HCT116 (cell line): ENCODE data around the gene LMLN. TPM values are rescaled to one million over a fixed set of nuclear protein-coding genes. Genes with fewer than 3 reads are reported as not detected.

Experiments used
- ATAC-seq: fragments of 200-7000 bp; cut with Tn5 transposase; 2 replicates; pipeline ENCODE4 v1.9.1; 2020; ENCODE audit warnings: mild to moderate bottlenecking, moderate library complexity
- BruUV-seq: library from RNA; stranded (reverse); fragments of 400-500 nt; replicated peaks from 2 replicates; lab custom pipeline; 2021; lab: Mats Ljungman, UMichigan
- CTCF ChIA-PET: fragments of 300-600 bp; sonication (Branson Sonifier 250); formaldehyde crosslinking; loops from one replicate; lab custom pipeline; 2021; ENCODE audit warnings: antibody characterized with exemption; lab: Charles Lee
- POLR2A ChIA-PET: fragments of 300-600, 350-600 bp; sonication (Branson Sonifier 250); formaldehyde crosslinking; loops from one replicate; lab custom pipeline; 2021; ENCODE audit warnings: antibody characterized with exemption; lab: Charles Lee
- RAD21 ChIA-PET, 2 experiments: fragments of 300-600 bp; sonication (Branson Sonifier 250); formaldehyde crosslinking; loops; one replicate each; lab custom pipeline; 2023; ENCODE audit warnings: low total read pairs in 2 of 2; ENCODE audit not compliant: uncharacterized antibody in 2 of 2, unreplicated experiment in 2 of 2, low non-redundant PET in 1 of 2; lab: Charles Lee
- DNase-seq: peaks from one replicate; pipeline ENCODE4 v3.0.0-alpha.2; 2010; ENCODE audit warnings: low read depth, low spot score
- H2AFZ ChIP-seq: fragments of 200-600 bp; shearing (Covaris generic), sonication (generic); 2 replicates; pipeline ENCODE4 v1.6.1; 2017; ENCODE audit warnings: low read depth, mixed run types, mixed read lengths, antibody characterized with exemption, low read length; ENCODE audit not compliant: poor library complexity, severe bottlenecking
- H3K27ac ChIP-seq: 2 replicates; pipeline ENCODE4 v1.5.1; 2012; ENCODE audit warnings: low read depth, low read length
- H3K27me3 ChIP-seq: fragments of 200-600 bp; sonication (generic); 2 replicates; pipeline ENCODE4 v1.6.1; 2016; ENCODE audit warnings: mixed run types, low read length, mixed read lengths; ENCODE audit not compliant: insufficient read depth
- H3K36me3 ChIP-seq, 2 experiments: fragments of 200-500 bp in 1 of 2; fragments of 200-600 bp in 1 of 2; sonication (Bioruptor generic) in 1 of 2; sonication (generic) in 1 of 2; 2 replicates each; pipeline versions ENCODE4 v1.5.1 to v1.6.1; 2014 to 2016; ENCODE audit warnings: low read length in 2 of 2, inconsistent platforms in 1 of 2, mixed read lengths in 1 of 2, mixed run types in 1 of 2; ENCODE audit not compliant: insufficient read depth in 2 of 2, control insufficient read depth in 1 of 2
- H3K4me1 ChIP-seq, 2 experiments: fragments of 200-600 bp in 1 of 2; sonication (generic) in 1 of 2; 2 replicates each; pipeline versions ENCODE4 v1.5.1 to v1.6.1; 2012 to 2017; ENCODE audit warnings: low read length in 2 of 2, inconsistent platforms in 1 of 2, mild to moderate bottlenecking in 1 of 2, mixed read lengths in 1 of 2, mixed run types in 1 of 2, moderate library complexity in 1 of 2; ENCODE audit not compliant: insufficient read depth in 2 of 2, control insufficient read depth in 1 of 2
- H3K4me2 ChIP-seq: fragments of 200-600 bp; sonication (generic); 2 replicates; pipeline ENCODE4 v1.6.1; 2017; ENCODE audit warnings: mixed run types, low read length, mixed read lengths
- H3K4me3 ChIP-seq, 2 experiments: fragments of 200-600 bp in 1 of 2; sonication (generic) in 1 of 2; replicated peaks in 1 of 2; 2 replicates each; pipeline ENCODE4 v1.5.1; 2011 to 2016; ENCODE audit warnings: low read length in 2 of 2, control low read depth in 1 of 2, low read depth in 1 of 2, mild to moderate bottlenecking in 1 of 2, mixed read lengths in 1 of 2, mixed run types in 1 of 2
- H3K79me2 ChIP-seq: fragments of 200-600 bp; sonication (generic); 2 replicates; pipeline ENCODE4 v1.6.1; 2017; ENCODE audit warnings: mild to moderate bottlenecking, mixed run types, low read length, moderate library complexity, mixed read lengths; ENCODE audit not compliant: insufficient read depth
- H3K9ac ChIP-seq: fragments of 200-600 bp; sonication (generic); 2 replicates; pipeline ENCODE4 v1.6.1; 2016; ENCODE audit warnings: low read length, mixed read lengths
- H3K9me2 ChIP-seq: fragments of 200-600 bp; sonication (generic), shearing (Covaris generic); 2 replicates; pipeline ENCODE4 v1.6.1; 2017; ENCODE audit warnings: mixed run types, mild to moderate bottlenecking, moderate library complexity; ENCODE audit not compliant: insufficient read depth
- H3K9me3 ChIP-seq, 2 experiments: fragments of 200-500 bp in 1 of 2; fragments of 200-600 bp in 1 of 2; sonication (Bioruptor generic) in 1 of 2; sonication (generic) in 1 of 2; 2 replicates each; pipeline ENCODE4 v1.6.1; 2014 to 2017; ENCODE audit warnings: low read length in 2 of 2, mixed read lengths in 2 of 2, inconsistent platforms in 1 of 2, low read depth in 1 of 2, mild to moderate bottlenecking in 1 of 2, mixed run types in 1 of 2, moderate library complexity in 1 of 2; ENCODE audit not compliant: control insufficient read depth in 1 of 2, insufficient read depth in 1 of 2
- H4K20me1 ChIP-seq: fragments of 200-600 bp; sonication (generic), shearing (Covaris generic); 2 replicates; pipeline ENCODE4 v1.6.1; 2017; ENCODE audit warnings: mixed run types, mild to moderate bottlenecking, moderate library complexity; ENCODE audit not compliant: insufficient read depth
- CBX3 ChIP-seq: IDR thresholded peaks from 2 replicates; pipeline ENCODE4 v1.6.1; 2012; ENCODE audit warnings: low read depth
- CEBPB ChIP-seq: IDR thresholded peaks from 2 replicates; pipeline ENCODE4 v1.6.1; 2012; ENCODE audit warnings: low read depth
- CTCF ChIP-seq, 3 experiments: fragments of 200-600 bp in 1 of 3; sonication (generic) in 1 of 3; IDR thresholded peaks in 2 of 3; conservative IDR thresholded peaks in 1 of 3; 2 replicates each; pipeline ENCODE4 v1.5.1; 2012 to 2017; ENCODE audit warnings: low read depth in 2 of 3, low read length in 2 of 3, antibody characterized with exemption in 1 of 3, borderline replicate concordance in 1 of 3, control low read depth in 1 of 3, mild to moderate bottlenecking in 1 of 3, mixed read lengths in 1 of 3, mixed run types in 1 of 3, moderate library complexity in 1 of 3; ENCODE audit not compliant: insufficient read depth in 1 of 3
- EZH2phosphoT487 ChIP-seq: fragments of 200-600 bp; IDR thresholded peaks from 2 replicates; pipeline ENCODE4 v1.6.1; 2018; ENCODE audit warnings: antibody characterized with exemption, borderline replicate concordance
- MAX ChIP-seq: IDR thresholded peaks from 2 replicates; pipeline ENCODE4 v1.6.1; 2012
- POLR2A ChIP-seq: IDR thresholded peaks from 2 replicates; pipeline ENCODE4 v1.7.0; 2011; ENCODE audit warnings: borderline replicate concordance; ENCODE audit not compliant: insufficient read depth, insufficient read length; ENCODE audit errors: extremely low read depth
- REST ChIP-seq: IDR thresholded peaks from 2 replicates; pipeline ENCODE4 v1.6.1; 2012; ENCODE audit warnings: low read depth
- SIN3A ChIP-seq: IDR thresholded peaks from 2 replicates; pipeline ENCODE4 v1.6.1; 2012; ENCODE audit warnings: low read depth
- ZBTB33 ChIP-seq: IDR thresholded peaks from 2 replicates; pipeline ENCODE4 v1.6.1; 2011; ENCODE audit warnings: mild to moderate bottlenecking, low read length, moderate library complexity; ENCODE audit not compliant: insufficient replicate concordance; ENCODE audit errors: extremely low read depth
- ZFX ChIP-seq: fragments of 450-650 bp; IDR thresholded peaks from 2 replicates; pipeline ENCODE4 v1.6.1; 2017
- ZNF274 ChIP-seq: fragments of 200-500 bp; sonication (Bioruptor generic); IDR thresholded peaks from 2 replicates; pipeline ENCODE4 v1.6.1; 2014; ENCODE audit warnings: mild to moderate bottlenecking, low read depth, low read length, inconsistent platforms
- intact Hi-C: fragments of 100-400 bp; cut with micrococcal nuclease; formaldehyde crosslinking; loops from 2 replicates; pipeline ENCODE4 v1.10.0; 2022
- total RNA-seq: library from RNA; stranded (reverse); gene quantifications from one replicate; pipeline ENCODE4 v1.2.1, GENCODE V29; 2021; ENCODE audit not compliant: unreplicated experiment

The LMLN gene
- total RNA-seq, 1 experiment from 2014 or later, result 7.2 TPM

- TF ChIP-seq ZFX, result no peak
- TF ChIP-seq CEBPB, result no peak
- TF ChIP-seq SIN3A, result no peak
- no peak for TF ChIP-seq EZH2phosphoT487
- TF ChIP-seq ZNF274, result no peak
- no peak for TF ChIP-seq MAX
- no peak for TF ChIP-seq ZBTB33
- no peak for TF ChIP-seq CTCF (IDR thresholded peaks at IDR 0.05 in 2 of 3, conservative IDR thresholded peaks at IDR 0.05 in 1 of 3; ENCODE audit: borderline replicate concordance in 1 of 3, insufficient read depth in 1 of 3, low read depth in 2 of 3, low read length in 2 of 3)
- TF ChIP-seq REST, result no peak
- TF ChIP-seq POLR2A, result no peak
- no peak for TF ChIP-seq CBX3
- no peak for ATAC-seq
- no peaks in the 10 kb centered on the region for H3K9me3 ChIP-seq
- peaks cover 18% of the 10 kb centered on the region; the same call in 1 of the 2 replicates for H4K20me1 ChIP-seq
- no peak for DNase-seq
- H3K4me1 ChIP-seq, result peaks cover 13 to 31% of the 10 kb centered on the region in 2 experiments
- H2AFZ ChIP-seq, result no peak overlapping the region
- peak overlapping the region; percentile 21; the same call in 1 of the 2 replicates for H3K27ac ChIP-seq
- H3K79me2 ChIP-seq, result peaks cover 12% of the 10 kb centered on the region; the same call in 1 of the 2 replicates
- H3K9ac ChIP-seq, result peak overlapping the region; percentile 22
- peak overlapping the region; percentile 94 for H3K4me2 ChIP-seq
- H3K9me2 ChIP-seq, result no peaks in the 10 kb centered on the region
- RAD21 ChIA-PET, result no interaction called here
- no peaks in the 10 kb centered on the region for H3K27me3 ChIP-seq
- H3K36me3 ChIP-seq, result peaks cover 18% of the 10 kb centered on the region in 2 experiments; a peak in 3 of 4 replicates
- BruUV-seq, result TSS peak; percentile 89
- CTCF ChIA-PET, result no interaction called here
- POLR2A ChIA-PET, result no interaction called here
- intact Hi-C loops, result no loop called here
- H3K4me3 ChIP-seq, result peak overlapping the region; percentile 78 to 83
These were observed 522 bp upstream of the LMLN start for GRCh38 chr3:197959500-197959890.
